GM18520 (cell line): ENCODE data around the gene AGAP3.

Source experiments
- ATAC-seq: cut with Tn5 transposase; IDR thresholded peaks from one replicate; pipeline ENCODE4 v1.9.1; 2021; ENCODE audit not compliant: unreplicated experiment

AGAP3 gene

GRCh38 chr7:151122796-151123157 is 36.5 kb downstream of the AGAP3 start:
- ATAC-seq: no peak

- no peak for ATAC-seq
Measured at GRCh38 chr7:151123158-151123821, 37.0 kb downstream of the AGAP3 start.

- ATAC-seq: peak; percentile 72
Measured at GRCh38 chr7:151123822-151124464, 37.7 kb downstream of the AGAP3 start.

- no peak for ATAC-seq
Measured at GRCh38 chr7:151124481-151124880, 38.2 kb downstream of the AGAP3 start.

GRCh38 chr7:151124899-151125399 is 38.7 kb downstream of the AGAP3 start:
- no peak for ATAC-seq

- no peak for ATAC-seq
Measured at GRCh38 chr7:151125470-151125845, 39.2 kb downstream of the AGAP3 start.

GRCh38 chr7:151125846-151126481 is 39.7 kb downstream of the AGAP3 start:
- ATAC-seq: no peak

GRCh38 chr7:151126491-151127137 is 40.3 kb downstream of the AGAP3 start:
- ATAC-seq: no peak

GRCh38 chr7:151128144-151128543 is 41.9 kb downstream of the AGAP3 start:
- ATAC-seq: no peak

GRCh38 chr7:151128716-151129115 is 42.4 kb downstream of the AGAP3 start:
- no peak for ATAC-seq

- no peak for ATAC-seq
Measured at GRCh38 chr7:151129117-151129959, 43.1 kb downstream of the AGAP3 start.

- ATAC-seq: no peak
Measured at GRCh38 chr7:151129960-151130591, 43.8 kb downstream of the AGAP3 start.

GRCh38 chr7:151130741-151131157 is 44.5 kb downstream of the AGAP3 start:
- no peak for ATAC-seq

- ATAC-seq: no peak
Measured at GRCh38 chr7:151131224-151131591, 44.9 kb downstream of the AGAP3 start.

GRCh38 chr7:151131592-151132293 is 45.5 kb downstream of the AGAP3 start:
- ATAC-seq: no peak

GRCh38 chr7:151132461-151133205 is 46.4 kb downstream of the AGAP3 start:
- ATAC-seq: no peak

- ATAC-seq: no peak
Measured at GRCh38 chr7:151133266-151133985, 47.2 kb downstream of the AGAP3 start.

- ATAC-seq: no peak
Measured at GRCh38 chr7:151133986-151134742, 47.9 kb downstream of the AGAP3 start.
